Uterus (tissue), 2 donors: Measurements from ENCODE around the gene CAGE1.

Source experiments
- POLR2A ChIP-seq, 2 donors: fragments of 450-650 bp; IDR thresholded peaks; one replicate each; pipeline ENCODE4 v1.6.1; 2016; ENCODE audit warnings: antibody characterized with exemption in 2 of 2, mild to moderate bottlenecking in 1 of 2, moderate library complexity in 1 of 2
- TF ChIP-seq, protein P1 (sequence below), 4 experiments: fragments of 200-600 bp in 2 of 4; fragments of 450-650 bp in 2 of 4; sonication (generic) in 2 of 4; IDR thresholded peaks; one replicate each; pipeline ENCODE4 v1.5.1; 2016 to 2019; ENCODE audit warnings: antibody characterized with exemption in 4 of 4, mild to moderate bottlenecking in 2 of 4, moderate library complexity in 1 of 4

- TF ChIP-seq, protein P1, sequence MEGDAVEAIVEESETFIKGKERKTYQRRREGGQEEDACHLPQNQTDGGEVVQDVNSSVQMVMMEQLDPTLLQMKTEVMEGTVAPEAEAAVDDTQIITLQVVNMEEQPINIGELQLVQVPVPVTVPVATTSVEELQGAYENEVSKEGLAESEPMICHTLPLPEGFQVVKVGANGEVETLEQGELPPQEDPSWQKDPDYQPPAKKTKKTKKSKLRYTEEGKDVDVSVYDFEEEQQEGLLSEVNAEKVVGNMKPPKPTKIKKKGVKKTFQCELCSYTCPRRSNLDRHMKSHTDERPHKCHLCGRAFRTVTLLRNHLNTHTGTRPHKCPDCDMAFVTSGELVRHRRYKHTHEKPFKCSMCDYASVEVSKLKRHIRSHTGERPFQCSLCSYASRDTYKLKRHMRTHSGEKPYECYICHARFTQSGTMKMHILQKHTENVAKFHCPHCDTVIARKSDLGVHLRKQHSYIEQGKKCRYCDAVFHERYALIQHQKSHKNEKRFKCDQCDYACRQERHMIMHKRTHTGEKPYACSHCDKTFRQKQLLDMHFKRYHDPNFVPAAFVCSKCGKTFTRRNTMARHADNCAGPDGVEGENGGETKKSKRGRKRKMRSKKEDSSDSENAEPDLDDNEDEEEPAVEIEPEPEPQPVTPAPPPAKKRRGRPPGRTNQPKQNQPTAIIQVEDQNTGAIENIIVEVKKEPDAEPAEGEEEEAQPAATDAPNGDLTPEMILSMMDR (IDR thresholded peaks at IDR 0.05) = no peak
- no peak for TF ChIP-seq POLR2A (IDR thresholded peaks at IDR 0.05)
Measured at GRCh38 chr6:7304821-7305220, 84.7 kb downstream of the CAGE1 start.
